GM08714 (cell line): ENCODE results near the gene NIPAL3.
"Not testable (repeated sequence)": the region's sequence is repeated elsewhere in the genome, so short reads cannot be mapped to it uniquely, and the experiment has no call there.

Experiments used
- H3K4me3 ChIP-seq: fragments of 200-500 bp; sonication (Bioruptor generic); 2 replicates; pipeline ENCODE4 v1.5.1; 2014; ENCODE audit warnings: mild to moderate bottlenecking, low read length, inconsistent platforms
- ZNF274 ChIP-seq: IDR thresholded peaks from 2 replicates; pipeline ENCODE4 v1.6.1; 2012; ENCODE audit warnings: mild to moderate bottlenecking, low read depth, low read length

Gene NIPAL3

DNA sequence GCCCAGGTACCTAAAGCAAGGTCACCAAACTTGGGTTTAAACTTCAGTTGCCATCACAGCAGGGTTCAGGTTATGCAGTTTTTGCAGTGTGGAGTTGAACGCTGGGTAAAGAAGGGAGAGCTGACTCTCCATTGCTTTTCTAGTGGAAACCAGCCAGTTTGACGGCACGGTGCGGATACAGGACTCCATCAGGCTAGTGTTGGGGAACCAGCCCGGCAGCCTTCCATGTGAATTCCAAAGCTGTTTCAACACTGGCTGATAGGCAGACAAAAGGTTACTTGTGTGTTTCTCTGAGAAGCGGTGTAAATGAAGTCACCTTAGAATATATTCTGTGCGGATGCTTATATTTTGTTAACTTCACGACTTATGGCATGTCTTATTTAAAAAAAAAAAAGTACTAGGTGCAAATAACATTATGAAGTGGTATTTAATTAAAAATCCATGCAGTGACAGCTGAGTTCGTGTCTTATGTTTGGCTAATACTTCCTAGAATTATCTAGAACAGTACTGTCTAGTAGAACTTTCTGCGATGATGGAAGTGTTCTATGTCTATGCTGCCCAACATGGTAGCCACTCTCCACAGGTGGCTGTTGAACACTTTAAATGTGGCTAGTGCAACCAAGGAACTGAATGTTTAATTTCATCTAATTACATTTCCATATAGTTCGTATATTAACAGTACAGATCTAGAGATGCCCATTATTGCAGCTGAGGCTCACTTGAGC is 57.1 kb downstream of the NIPAL3 start:
- TF ChIP-seq ZNF274 = no peak
- no peak overlapping the region for H3K4me3 ChIP-seq

DNA sequence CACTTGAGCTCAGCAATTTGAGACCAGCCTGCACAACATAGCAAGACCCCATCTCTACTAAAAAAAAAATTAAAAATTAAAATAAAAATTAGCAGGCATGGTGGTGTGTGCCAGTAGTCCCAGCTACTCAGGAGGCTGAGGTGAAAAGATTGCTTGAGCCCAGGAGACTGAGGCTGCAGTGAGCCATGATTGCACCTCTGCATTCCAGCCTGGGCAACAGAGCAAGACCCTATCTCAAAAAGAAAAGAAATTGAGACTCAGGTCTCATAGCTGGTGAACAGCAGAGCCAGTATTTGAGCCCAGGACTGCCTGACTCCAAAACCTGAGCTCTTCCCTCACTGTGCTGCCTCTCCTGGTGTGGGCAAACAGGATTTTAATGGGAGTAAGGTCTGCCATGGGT is 58.6 kb downstream of the NIPAL3 start:
- no peak overlapping the region for H3K4me3 ChIP-seq
- TF ChIP-seq ZNF274 = no peak

DNA sequence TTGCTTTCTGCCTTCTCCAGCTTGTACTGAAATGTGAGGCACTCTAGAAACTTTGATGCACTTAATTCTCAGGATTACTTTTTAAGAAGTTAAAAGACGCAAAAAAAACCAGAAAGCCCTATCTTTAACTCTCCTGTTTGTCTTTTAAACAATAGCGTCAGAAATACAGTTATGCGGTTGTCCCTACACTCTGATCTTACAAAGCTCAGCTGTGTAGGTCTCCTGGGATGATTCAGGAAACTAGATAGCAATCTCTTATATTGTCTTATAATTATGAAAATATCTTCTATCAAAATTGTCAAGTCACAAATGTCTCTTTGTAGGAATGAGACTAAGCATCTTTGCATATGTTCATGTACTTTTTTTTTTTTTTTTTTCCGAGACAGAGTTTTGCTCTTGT is 60.1 kb downstream of the NIPAL3 start:
- TF ChIP-seq ZNF274 = no peak
- H3K4me3 ChIP-seq = no peak overlapping the region

DNA sequence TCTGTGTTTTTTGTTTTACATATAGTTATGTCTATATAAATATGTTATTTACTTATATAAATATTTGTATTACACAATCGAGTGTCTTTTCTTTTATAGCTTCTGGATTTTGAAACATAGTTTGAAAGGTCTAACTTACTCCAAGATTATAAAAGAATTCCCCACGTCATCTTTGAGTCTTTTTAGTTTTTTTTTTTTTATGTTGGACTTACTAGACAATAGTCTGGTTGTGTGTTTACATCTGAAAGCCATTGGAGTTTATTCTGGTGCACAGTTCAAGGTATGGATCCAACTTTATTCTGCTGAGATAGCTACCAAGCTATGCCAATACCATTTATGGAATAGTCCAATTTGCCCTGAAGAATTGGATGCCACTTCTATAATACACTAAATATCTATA is 61.0 kb downstream of the NIPAL3 start:
- H3K4me3 ChIP-seq = no peak overlapping the region
- no peak for TF ChIP-seq ZNF274

DNA sequence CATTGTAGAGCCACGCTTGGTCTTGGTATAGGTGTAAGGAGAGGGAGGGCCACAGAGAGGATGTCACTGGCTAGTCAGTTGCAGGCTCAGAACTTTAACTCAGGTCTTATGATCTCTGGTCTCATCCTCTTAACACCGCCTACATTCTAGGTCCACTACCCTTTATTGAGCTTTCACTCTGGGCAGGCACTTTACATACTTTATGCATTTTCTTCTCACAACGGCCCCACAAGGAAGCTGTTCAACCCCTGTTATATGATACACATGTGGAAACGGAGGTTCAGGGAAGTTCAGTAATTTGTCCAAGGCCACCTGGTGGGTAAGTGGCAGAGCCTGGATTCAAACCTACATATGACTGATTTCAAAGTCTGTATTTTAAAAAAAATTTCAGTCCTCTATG is 61.7 kb downstream of the NIPAL3 start:
- no peak for TF ChIP-seq ZNF274
- no peak overlapping the region for H3K4me3 ChIP-seq

DNA sequence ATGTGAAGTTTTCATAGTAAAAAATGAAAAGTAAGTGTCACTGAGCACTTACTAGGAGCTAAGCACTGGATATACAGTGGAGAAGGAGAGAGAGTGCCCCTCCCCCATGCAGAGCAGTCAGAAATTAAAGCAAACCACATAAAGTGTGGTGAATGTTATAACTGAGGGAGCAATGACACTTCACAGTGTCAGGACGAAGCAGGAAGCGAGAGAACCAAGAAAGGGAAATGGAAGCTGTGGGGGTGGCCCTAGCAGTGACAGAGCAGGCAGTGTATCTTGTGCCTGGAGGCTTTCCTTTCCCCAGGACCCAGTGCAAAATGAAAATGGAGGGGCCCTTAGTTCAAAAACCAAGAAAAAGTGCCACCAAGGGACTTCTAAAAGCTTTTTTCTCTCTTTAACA is 65.5 kb downstream of the NIPAL3 start:
- no peak overlapping the region for H3K4me3 ChIP-seq
- TF ChIP-seq ZNF274 = no peak

DNA sequence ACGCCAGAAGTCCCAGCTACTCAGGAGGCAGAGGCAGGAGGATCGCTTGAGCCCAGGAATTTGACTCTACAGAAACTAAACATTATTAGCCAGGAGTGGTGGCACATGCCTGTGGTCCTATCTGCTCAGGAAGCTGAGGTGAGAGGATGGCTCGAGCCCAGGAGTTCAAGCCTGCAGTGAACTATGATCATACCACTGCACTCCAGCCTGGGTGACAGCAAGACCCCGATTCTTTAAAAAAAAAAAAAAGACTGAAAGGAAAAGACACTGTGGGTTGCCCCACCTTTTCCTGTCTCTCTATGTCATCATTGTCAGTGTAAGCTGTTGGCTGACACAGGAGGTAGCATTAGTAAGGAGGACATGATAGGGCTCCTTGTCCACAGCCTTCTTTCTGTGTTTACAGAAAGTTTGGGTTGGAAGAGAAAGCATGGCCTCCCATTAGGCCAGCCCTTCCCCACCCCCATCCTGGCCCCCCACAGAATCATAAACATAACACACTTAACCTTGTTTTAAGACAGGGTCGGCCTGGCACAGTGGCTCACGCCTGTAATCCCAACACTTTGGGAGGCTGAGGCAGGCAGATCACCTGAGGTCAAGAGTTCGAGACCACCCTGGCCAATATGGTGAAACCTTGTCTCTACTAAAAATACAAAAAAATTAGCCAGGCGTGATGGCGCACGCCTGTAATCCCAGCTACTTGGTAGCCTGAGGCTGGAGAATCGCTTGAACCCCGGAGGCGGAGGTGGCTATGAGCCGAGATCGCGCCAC is 66.4 kb downstream of the NIPAL3 start:
- TF ChIP-seq ZNF274 = no peak
- H3K4me3 ChIP-seq = no peak overlapping the region

DNA sequence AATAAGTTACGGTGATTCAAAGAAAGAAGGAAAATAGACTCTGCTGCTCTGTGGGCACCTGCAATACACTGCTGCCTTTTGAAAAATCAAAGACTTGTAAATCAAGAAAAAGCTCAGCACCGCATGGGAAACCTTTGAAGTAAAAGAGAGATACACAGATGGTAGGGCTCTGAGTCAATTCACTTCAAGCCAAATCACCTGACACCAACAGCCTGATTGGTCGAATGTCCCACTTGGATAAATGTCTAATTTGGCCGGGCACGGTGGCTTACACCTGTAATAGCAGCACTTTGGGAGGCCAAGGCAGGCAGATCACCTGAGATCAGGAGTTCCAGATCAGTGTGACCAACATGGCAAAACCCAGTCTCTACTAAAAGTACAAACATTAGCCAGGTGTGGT is 67.8 kb downstream of the NIPAL3 start:
- no peak for TF ChIP-seq ZNF274
- no peak overlapping the region for H3K4me3 ChIP-seq

DNA sequence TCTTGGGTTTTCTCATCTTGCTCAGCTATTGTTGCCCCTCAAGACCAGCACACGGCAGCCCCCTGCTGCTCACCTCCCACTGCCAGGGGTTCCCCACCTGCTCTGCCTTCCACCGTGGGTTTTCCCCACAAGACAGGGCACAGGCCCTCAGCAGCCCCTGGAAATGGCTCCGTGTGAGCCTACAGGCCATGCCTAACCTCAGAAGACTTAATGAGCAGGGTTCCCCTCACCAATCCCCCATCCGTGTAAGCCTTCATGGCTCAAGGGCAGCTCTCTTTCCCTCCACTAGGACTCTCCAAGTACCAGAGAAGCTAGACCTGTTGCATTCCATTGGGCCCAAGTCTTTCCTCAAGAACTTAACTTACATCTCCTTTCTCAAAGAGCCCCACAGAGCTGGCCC is 68.6 kb downstream of the NIPAL3 start:
- no peak overlapping the region for H3K4me3 ChIP-seq
- no peak for TF ChIP-seq ZNF274

DNA sequence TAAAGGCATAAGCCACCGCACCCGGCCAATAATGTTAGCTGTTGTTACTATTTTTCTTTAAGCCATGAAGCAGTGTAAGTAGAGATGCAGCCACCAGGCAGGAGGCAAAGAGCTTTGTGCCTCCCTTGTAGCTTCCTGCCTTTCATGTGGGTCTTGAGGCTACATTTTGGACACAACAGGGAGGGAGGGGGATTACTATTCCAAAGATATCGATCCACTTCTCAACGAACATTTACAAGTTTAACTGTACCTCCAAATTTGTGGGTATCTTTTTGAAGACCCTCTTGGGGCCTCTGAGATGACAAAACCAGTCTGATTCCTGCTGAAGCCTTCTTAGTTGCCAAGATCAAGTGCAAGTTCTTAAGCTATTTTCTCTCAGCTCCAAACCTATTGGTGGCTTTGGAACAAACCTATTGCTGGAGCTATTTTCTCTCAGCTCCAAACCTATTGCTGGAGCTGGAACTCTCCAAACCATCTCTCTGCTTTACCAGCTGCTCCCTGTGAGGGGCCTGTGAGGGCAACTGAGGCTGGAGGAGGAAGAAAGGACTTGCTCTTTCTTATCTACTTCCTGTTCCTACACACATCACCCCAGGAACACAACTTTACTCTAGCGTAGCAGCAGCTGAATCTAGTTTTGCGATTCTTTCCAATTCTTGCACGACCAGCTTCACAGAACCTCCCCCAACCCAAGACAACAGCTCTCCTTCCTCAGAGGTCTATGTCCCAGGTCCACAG is 70.9 kb downstream of the NIPAL3 start:
- no peak for TF ChIP-seq ZNF274
- no peak overlapping the region for H3K4me3 ChIP-seq

DNA sequence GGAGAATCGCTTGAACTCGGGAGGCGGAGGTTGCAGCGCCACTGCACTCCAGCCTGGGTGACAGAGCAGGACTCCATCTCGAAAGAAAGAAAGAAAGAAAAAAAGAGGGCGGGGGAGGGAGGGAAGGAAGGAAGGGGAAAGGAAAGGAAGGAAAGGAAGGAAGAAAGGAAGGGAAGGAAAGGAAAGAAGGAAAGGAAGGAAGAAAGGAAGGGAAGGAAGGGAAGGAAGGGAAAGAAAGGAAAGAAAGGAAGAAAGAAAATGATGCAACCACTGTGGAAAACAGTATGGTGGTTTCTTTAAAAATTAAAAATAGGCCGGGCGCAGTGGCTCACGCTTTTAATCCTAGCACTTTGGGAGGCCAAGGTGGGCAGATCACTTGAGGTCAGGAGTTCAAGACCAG is 71.9 kb downstream of the NIPAL3 start:
- no peak for TF ChIP-seq ZNF274
- H3K4me3 ChIP-seq = no peak overlapping the region

DNA sequence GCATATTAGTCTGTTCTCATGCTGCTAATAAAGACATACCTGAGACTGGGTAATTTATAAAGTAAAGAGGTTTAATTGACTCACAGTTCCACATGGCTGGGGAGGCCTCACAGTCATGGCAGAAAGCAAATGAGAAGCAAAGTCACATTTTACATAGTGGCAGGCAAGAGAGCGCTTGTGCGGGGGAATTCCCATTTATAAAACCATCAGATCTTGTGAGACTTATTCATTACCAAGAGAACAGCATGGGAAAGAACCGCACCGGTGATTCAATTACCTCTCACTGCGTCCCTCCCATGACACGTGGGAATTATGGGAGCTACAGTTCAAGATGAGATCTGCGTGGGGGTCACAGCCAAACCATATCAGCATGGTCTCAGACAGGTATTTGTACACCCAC is 72.6 kb downstream of the NIPAL3 start:
- H3K4me3 ChIP-seq = not testable (repeated sequence)

DNA sequence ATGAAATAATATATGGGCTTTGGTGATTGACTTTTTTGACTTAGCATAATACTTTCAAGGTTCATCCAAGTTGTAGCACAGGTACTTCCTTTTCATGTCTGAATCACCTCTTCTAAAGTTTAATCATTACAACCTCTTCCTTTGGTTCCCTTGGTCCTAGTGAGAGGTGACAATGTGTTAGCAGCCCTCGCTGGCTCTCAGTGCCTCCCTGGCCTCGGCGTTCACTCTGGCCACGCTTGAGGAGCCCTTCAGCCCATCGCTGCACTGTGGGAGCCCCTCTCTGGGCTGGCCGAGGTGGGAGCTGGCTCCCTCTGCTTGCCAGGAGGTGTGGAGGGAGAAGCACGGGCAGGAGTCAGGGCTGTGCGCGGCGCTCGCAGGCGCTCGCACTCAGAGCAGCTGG is 74.1 kb downstream of the NIPAL3 start:
- H3K4me3 ChIP-seq = no peak overlapping the region
- TF ChIP-seq ZNF274 = no peak

DNA sequence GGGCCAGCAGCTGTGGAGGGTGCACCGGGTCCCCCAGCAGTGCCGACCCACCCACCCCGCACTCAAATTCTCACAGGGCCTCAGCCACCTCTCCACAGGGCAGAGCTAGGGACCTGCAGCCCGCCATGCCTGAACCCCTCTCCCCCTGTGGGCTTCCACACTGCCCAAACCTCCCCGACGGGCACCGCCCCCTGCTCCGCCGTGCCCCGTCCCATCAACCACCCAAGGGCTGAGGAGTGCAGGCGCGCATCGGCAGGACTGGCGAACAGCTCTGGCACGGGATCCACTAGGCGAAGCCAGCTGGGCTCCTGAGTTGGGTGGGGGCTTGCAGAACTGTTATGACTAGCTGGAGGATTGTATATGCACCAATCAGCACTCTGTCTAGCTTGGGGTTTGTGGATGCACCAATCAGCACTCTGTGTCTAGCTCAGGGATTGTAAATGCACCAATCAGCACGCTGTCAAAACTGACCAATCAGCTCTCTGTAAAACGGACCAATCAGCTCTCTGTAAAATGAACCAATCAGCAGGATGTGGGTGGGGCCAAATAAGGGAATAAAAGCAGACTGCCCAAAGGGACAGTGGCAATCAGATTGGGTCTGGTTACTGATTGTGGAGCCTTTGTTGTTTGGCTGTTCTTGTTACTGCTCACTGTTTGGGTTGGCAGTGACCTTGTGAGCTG is 74.6 kb downstream of the NIPAL3 start:
- no peak overlapping the region for H3K4me3 ChIP-seq
- TF ChIP-seq ZNF274 = no peak
